SK-N-SH (cell line): ENCODE data around the gene TAF1B. TPM values are rescaled to one million over a fixed set of nuclear protein-coding genes. Genes with fewer than 3 reads are reported as not detected.
A peak's percentile ranks its signal among the peaks of the same experiment; 100 is the strongest.

Experiments
- CTCF ChIA-PET: fragments of 300-600, 350-600 bp; formaldehyde crosslinking; extraction: SDS; loops from one replicate; lab custom pipeline; 2021; lab: Yijun Ruan, JAX
- POLR2A ChIA-PET: fragments of 350-600 bp; sonication (Branson Sonifier 250); formaldehyde crosslinking; extraction: SDS; loops from one replicate; lab custom pipeline; 2020; ENCODE audit warnings: antibody characterized with exemption, inconsistent platforms; lab: Yijun Ruan, JAX
- DNase-seq: peaks from one replicate; pipeline ENCODE4 v3.0.0; 2012
- H2AFZ ChIP-seq: fragments of 200-600 bp; sonication (generic); 2 replicates; pipeline ENCODE4 v1.8.1; 2016; ENCODE audit warnings: antibody characterized with exemption, mild to moderate bottlenecking, low read depth
- H3F3A ChIP-seq: fragments of 200-600 bp; sonication (generic); replicated peaks from 2 replicates; pipeline ENCODE3; 2016; ENCODE audit warnings: antibody characterized with exemption, mild to moderate bottlenecking; ENCODE audit not compliant: insufficient read depth
- H3K27ac ChIP-seq, 2 experiments: fragments of 200-500 bp in 1 of 2; fragments of 200-600 bp in 1 of 2; sonication (Bioruptor generic) in 1 of 2; sonication (generic), shearing (Covaris generic) in 1 of 2; 2 replicates each; pipeline versions ENCODE4 v1.5.1 to v1.6.1; 2014 to 2016; ENCODE audit warnings: low read depth in 2 of 2, inconsistent platforms in 1 of 2, low read length in 1 of 2, mild to moderate bottlenecking in 1 of 2, mixed read lengths in 1 of 2
- H3K27me3 ChIP-seq: fragments of 200-600 bp; sonication (generic), shearing (Covaris generic); 2 replicates; pipeline ENCODE4 v1.6.1; 2016; ENCODE audit warnings: mixed run types; ENCODE audit not compliant: insufficient read depth
- H3K36me3 ChIP-seq, 2 experiments: fragments of 200-500 bp in 1 of 2; fragments of 200-600 bp in 1 of 2; sonication (Bioruptor generic) in 1 of 2; sonication (generic) in 1 of 2; replicated peaks in 1 of 2; 2 replicates each; pipeline versions ENCODE3 to v1.5.1; 2014 to 2016; ENCODE audit warnings: low read length in 1 of 2, mild to moderate bottlenecking in 1 of 2; ENCODE audit not compliant: insufficient read depth in 2 of 2, control insufficient read depth in 1 of 2
- H3K4me1 ChIP-seq, 2 experiments: fragments of 200-500 bp in 1 of 2; fragments of 200-600 bp in 1 of 2; sonication (Bioruptor generic) in 1 of 2; sonication (generic), shearing (Covaris generic) in 1 of 2; 2 replicates each; pipeline versions ENCODE4 v1.5.1 to v1.6.1; 2014 to 2016; ENCODE audit warnings: low read depth in 1 of 2, low read length in 1 of 2, mixed run types in 1 of 2; ENCODE audit not compliant: insufficient read depth in 2 of 2, control insufficient read depth in 1 of 2
- H3K4me2 ChIP-seq: fragments of 200-600 bp; sonication (generic), shearing (Covaris generic); 2 replicates; pipeline ENCODE4 v1.6.1; 2017; ENCODE audit warnings: mixed run types
- H3K4me3 ChIP-seq, 2 experiments: fragments of 200-500 bp in 1 of 2; fragments of 200-600 bp in 1 of 2; sonication (Bioruptor generic) in 1 of 2; sonication (generic), shearing (Covaris generic) in 1 of 2; 2 replicates each; pipeline versions ENCODE4 v1.5.1 to v1.8.1; 2014 to 2016; ENCODE audit warnings: low read depth in 2 of 2, inconsistent platforms in 1 of 2, low read length in 1 of 2, mild to moderate bottlenecking in 1 of 2, mixed read lengths in 1 of 2, moderate library complexity in 1 of 2
- H3K79me2 ChIP-seq: fragments of 200-600 bp; sonication (generic); 2 replicates; pipeline ENCODE4 v1.8.1; 2017; ENCODE audit warnings: mild to moderate bottlenecking; ENCODE audit not compliant: insufficient read depth
- H3K9ac ChIP-seq: fragments of 200-600 bp; sonication (generic); 2 replicates; pipeline ENCODE4 v1.6.1; 2017; ENCODE audit warnings: mixed run types
- H3K9me2 ChIP-seq: fragments of 200-600 bp; sonication (generic); 2 replicates; pipeline ENCODE4 v1.6.1; 2017; ENCODE audit warnings: mixed run types
- H3K9me3 ChIP-seq: fragments of 200-600 bp; sonication (generic); 2 replicates; pipeline ENCODE4 v1.6.1; 2017; ENCODE audit warnings: mixed run types, mild to moderate bottlenecking, moderate library complexity
- H4K20me1 ChIP-seq: fragments of 200-600 bp; sonication (generic); 2 replicates; pipeline ENCODE4 v1.6.1; 2017; ENCODE audit warnings: mild to moderate bottlenecking, mixed run types; ENCODE audit not compliant: insufficient read depth
- CHD2 ChIP-seq: fragments of 150-350 bp; IDR thresholded peaks from 2 replicates; pipeline ENCODE4 v1.6.1; 2018; ENCODE audit warnings: low read length; ENCODE audit not compliant: partially characterized antibody
- FOXJ3 ChIP-seq: sonication (generic); formaldehyde crosslinking; IDR thresholded peaks from 2 replicates; pipeline ENCODE4 v1.5.1; 2020; ENCODE audit warnings: mild to moderate bottlenecking, missing genetic modification reagents
- FOXM1 ChIP-seq: IDR thresholded peaks from 2 replicates; pipeline ENCODE4 v1.4.0; 2012; ENCODE audit warnings: low read depth, mild to moderate bottlenecking
- MXI1 ChIP-seq: IDR thresholded peaks from 2 replicates; pipeline ENCODE4 v1.6.1; 2012; ENCODE audit warnings: mild to moderate bottlenecking, low read depth, low read length, improper control_type of control experiment
- RAD21 ChIP-seq: IDR thresholded peaks from 2 replicates; pipeline ENCODE4 v1.6.1; 2012; ENCODE audit warnings: mild to moderate bottlenecking, low read length
- RXRA ChIP-seq: IDR thresholded peaks from 2 replicates; pipeline ENCODE4 v1.4.0; 2012; ENCODE audit warnings: low read depth, mild to moderate bottlenecking, borderline replicate concordance
- TAF1 ChIP-seq: IDR thresholded peaks from 2 replicates; pipeline ENCODE4 v1.6.1; 2012; ENCODE audit warnings: low read depth, mild to moderate bottlenecking, low read length, moderate library complexity, borderline replicate concordance
- TCF12 ChIP-seq: IDR thresholded peaks from 2 replicates; pipeline ENCODE4 v1.4.0; 2012
- WGBS: methylation state at CpG from one replicate; pipeline ENCODE4 v1.1.6; 2017; ENCODE audit warnings: low lambda C conversion rate; 5-methylcytosine and 5-hydroxymethylcytosine counted together
- polyA plus RNA-seq, 3 experiments: library from polyadenylated mRNA; depleted of rRNA; stranded (reverse); fragments of >200 nt; gene quantifications; 2 replicates each; pipeline ENCODE4 v1.2.3, GENCODE V29; 2012
- TF ChIP-seq, protein P1 (sequence below): IDR thresholded peaks from 2 replicates; pipeline ENCODE4 v1.4.0; 2012; ENCODE audit warnings: low read depth, borderline replicate concordance
- TF ChIP-seq, protein P2 (sequence below): fragments of 150-350 bp; IDR thresholded peaks from 2 replicates; pipeline ENCODE4 v1.6.1; 2016; ENCODE audit warnings: mild to moderate bottlenecking, low read depth, low read length
- TF ChIP-seq, protein P3 (sequence below): fragments of 200-600 bp; sonication (generic); IDR thresholded peaks from 2 replicates; pipeline ENCODE4 v1.6.1; 2017; ENCODE audit warnings: antibody characterized with exemption, mild to moderate bottlenecking, moderate library complexity
- TF ChIP-seq, protein P4 (sequence below): IDR thresholded peaks from 2 replicates; pipeline ENCODE4 v1.4.0; 2012; ENCODE audit warnings: low read depth, borderline replicate concordance
- TF ChIP-seq, protein P5 (sequence below): IDR thresholded peaks from 2 replicates; pipeline ENCODE4; 2012

TAF1B gene
- polyA plus RNA-seq, 1 of the 3 experiments (the other 2 are of a cell fraction): 7.8 TPM

DNA sequence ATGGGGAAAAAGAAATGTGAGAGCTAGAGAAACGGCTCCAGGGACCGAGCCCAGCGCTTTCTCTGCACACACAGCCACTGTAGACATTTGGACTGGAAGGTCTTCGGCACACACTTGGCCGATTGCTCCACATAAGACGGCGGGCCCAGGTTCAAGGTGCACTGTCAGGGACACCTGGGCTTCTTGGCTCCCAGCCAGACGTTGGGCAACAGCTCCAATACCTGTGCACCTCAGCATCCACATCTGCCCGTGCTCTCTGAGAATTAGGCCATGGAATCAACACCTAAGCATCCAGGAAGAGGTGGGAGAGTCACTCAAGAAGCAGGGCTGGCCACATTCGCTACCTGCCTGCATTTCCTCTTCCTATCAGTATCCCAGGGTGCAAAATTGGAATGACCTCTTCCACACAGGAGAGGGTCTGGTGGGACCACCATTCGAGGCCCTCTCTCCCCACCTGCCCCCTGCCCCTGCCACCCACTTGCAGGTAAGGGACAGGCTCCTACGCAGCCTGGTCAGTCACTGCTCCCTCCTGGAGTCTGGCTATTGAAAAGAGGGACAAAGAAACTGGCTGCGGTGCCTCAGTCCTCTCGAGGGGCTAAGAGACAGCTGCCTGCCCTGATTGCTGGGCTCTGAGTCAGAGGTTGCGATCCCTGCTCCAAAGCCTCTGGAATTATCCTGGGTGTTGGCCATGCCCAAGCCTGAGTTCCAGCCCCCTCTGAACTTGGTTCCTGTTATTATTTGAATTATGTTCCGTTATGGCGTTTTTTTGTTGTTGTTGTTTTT lies 40.1 kb upstream of the TAF1B start:
- Histone ChIP-seq H3K9me2 (no peaks in the 10 kb centered on the region), H3K79me2 (no peaks in the 10 kb centered on the region), H2AFZ (no peak overlapping the region), H3F3A (peaks cover 12% of the 10 kb centered on the region), H3K4me1 (peaks cover 4 to 15% of the 10 kb centered on the region in 2 experiments; a peak in 3 of 4 replicates), H3K9ac (no peak overlapping the region), H3K4me3 (no peak overlapping the region), H3K27ac (no peak overlapping the region), H4K20me1 (no peaks in the 10 kb centered on the region), H3K9me3 (no peaks in the 10 kb centered on the region), H3K4me2 (no peak overlapping the region), H3K27me3 (no peaks in the 10 kb centered on the region), H3K36me3 (no peaks in the 10 kb centered on the region)
- ChIA-PET POLR2A (interaction anchor here (0.6 kb wide), 1 partner anchor 173 kb away, joined by 4 read pairs; no protein-coding TSS in a partner anchor), CTCF (interaction anchor here (0.7 to 14.3 kb wide), 5 partner anchors 11 to 244 kb away, joined by 3 to 207 read pairs (median 4); partner anchors contain the start of gene KLF11)
- no peak for DNase-seq
- 85% methylated on average over 17 of the region's 17 CpGs for WGBS
- TF ChIP-seq, protein P1, sequence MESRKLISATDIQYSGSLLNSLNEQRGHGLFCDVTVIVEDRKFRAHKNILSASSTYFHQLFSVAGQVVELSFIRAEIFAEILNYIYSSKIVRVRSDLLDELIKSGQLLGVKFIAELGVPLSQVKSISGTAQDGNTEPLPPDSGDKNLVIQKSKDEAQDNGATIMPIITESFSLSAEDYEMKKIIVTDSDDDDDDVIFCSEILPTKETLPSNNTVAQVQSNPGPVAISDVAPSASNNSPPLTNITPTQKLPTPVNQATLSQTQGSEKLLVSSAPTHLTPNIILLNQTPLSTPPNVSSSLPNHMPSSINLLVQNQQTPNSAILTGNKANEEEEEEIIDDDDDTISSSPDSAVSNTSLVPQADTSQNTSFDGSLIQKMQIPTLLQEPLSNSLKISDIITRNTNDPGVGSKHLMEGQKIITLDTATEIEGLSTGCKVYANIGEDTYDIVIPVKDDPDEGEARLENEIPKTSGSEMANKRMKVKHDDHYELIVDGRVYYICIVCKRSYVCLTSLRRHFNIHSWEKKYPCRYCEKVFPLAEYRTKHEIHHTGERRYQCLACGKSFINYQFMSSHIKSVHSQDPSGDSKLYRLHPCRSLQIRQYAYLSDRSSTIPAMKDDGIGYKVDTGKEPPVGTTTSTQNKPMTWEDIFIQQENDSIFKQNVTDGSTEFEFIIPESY: no peak
- TF ChIP-seq MXI1: no peak
- TF ChIP-seq, protein P2, sequence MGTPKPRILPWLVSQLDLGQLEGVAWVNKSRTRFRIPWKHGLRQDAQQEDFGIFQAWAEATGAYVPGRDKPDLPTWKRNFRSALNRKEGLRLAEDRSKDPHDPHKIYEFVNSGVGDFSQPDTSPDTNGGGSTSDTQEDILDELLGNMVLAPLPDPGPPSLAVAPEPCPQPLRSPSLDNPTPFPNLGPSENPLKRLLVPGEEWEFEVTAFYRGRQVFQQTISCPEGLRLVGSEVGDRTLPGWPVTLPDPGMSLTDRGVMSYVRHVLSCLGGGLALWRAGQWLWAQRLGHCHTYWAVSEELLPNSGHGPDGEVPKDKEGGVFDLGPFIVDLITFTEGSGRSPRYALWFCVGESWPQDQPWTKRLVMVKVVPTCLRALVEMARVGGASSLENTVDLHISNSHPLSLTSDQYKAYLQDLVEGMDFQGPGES: no peak
- no peak for TF ChIP-seq TAF1
- no peak for TF ChIP-seq TCF12
- TF ChIP-seq, protein P3, sequence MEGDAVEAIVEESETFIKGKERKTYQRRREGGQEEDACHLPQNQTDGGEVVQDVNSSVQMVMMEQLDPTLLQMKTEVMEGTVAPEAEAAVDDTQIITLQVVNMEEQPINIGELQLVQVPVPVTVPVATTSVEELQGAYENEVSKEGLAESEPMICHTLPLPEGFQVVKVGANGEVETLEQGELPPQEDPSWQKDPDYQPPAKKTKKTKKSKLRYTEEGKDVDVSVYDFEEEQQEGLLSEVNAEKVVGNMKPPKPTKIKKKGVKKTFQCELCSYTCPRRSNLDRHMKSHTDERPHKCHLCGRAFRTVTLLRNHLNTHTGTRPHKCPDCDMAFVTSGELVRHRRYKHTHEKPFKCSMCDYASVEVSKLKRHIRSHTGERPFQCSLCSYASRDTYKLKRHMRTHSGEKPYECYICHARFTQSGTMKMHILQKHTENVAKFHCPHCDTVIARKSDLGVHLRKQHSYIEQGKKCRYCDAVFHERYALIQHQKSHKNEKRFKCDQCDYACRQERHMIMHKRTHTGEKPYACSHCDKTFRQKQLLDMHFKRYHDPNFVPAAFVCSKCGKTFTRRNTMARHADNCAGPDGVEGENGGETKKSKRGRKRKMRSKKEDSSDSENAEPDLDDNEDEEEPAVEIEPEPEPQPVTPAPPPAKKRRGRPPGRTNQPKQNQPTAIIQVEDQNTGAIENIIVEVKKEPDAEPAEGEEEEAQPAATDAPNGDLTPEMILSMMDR: no peak

DNA sequence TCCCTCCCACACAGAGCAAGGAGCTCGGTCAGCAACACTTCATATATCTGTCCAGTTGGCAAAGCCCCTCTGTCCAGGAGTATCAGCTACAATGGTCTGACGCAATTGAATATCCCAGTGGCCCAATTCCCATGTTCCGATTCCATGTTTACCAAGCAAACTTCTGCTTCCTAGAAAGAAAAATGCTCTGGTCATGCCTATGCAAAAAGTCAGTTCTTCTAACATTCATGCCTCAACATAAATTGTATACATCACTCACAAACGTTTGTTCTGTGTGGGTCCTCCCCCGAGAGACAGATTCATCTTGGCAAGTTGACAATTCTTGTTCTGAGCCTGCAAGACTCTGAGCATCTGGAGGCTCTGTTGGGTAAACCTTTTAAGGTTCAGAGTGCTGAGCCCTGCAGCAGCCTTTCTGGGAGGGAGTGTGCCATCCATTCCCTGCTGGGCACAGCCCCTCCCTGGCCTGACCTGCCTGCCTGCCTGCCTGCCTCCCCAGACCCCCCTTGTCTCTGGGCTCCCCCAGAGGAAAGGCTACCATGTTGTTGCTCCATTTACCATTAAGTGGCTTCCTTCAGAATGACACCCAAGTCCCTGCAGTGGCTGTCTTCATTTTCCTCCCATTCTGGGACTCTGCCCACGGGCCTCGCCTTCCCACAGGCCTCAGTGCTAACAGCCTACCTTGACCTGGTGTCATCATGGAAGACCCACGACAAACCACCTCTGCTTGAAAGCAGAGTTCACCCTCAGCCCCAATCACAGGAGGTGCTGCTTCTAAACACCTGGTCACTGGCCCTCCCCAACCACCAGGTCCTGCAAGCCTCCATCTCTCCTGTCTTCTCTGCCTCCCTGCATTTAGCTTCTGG lies 37.6 kb upstream of the TAF1B start:
- peaks cover 12% of the 10 kb centered on the region for H3F3A ChIP-seq
- CTCF ChIA-PET: interaction anchor here (0.7 to 14.3 kb wide), 6 partner anchors 9 to 267 kb away, joined by 3 to 207 read pairs (median 6); partner anchors contain the start of gene KLF11
- no peaks in the 10 kb centered on the region for H3K79me2 ChIP-seq
- no peaks in the 10 kb centered on the region for H3K36me3 ChIP-seq
- no peak overlapping the region for H3K9ac ChIP-seq
- peak; percentile 41 for DNase-seq
- no peaks in the 10 kb centered on the region for H4K20me1 ChIP-seq
- H3K4me2 ChIP-seq: no peak overlapping the region
- H3K27me3 ChIP-seq: no peaks in the 10 kb centered on the region
- H2AFZ ChIP-seq: no peak overlapping the region
- H3K4me3 ChIP-seq: no peak overlapping the region
- H3K27ac ChIP-seq: no peak overlapping the region
- peaks cover 6 to 15% of the 10 kb centered on the region in 2 experiments; a peak in 3 of 4 replicates for H3K4me1 ChIP-seq
- POLR2A ChIA-PET: no interaction called here
- H3K9me2 ChIP-seq: no peaks in the 10 kb centered on the region
- 64% methylated on average over 8 of the region's 8 CpGs for WGBS
- no peaks in the 10 kb centered on the region for H3K9me3 ChIP-seq
- TF ChIP-seq TCF12: no peak
- TF ChIP-seq, protein P4, sequence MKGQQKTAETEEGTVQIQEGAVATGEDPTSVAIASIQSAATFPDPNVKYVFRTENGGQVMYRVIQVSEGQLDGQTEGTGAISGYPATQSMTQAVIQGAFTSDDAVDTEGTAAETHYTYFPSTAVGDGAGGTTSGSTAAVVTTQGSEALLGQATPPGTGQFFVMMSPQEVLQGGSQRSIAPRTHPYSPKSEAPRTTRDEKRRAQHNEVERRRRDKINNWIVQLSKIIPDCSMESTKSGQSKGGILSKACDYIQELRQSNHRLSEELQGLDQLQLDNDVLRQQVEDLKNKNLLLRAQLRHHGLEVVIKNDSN: no peak
- TF ChIP-seq RXRA: no peak
- TF ChIP-seq FOXM1: no peak
- TF ChIP-seq, protein P3: no peak
- TF ChIP-seq FOXJ3 (CRISPR knock-in tag): no peak
- no peak for TF ChIP-seq CHD2
- TF ChIP-seq, protein P5, sequence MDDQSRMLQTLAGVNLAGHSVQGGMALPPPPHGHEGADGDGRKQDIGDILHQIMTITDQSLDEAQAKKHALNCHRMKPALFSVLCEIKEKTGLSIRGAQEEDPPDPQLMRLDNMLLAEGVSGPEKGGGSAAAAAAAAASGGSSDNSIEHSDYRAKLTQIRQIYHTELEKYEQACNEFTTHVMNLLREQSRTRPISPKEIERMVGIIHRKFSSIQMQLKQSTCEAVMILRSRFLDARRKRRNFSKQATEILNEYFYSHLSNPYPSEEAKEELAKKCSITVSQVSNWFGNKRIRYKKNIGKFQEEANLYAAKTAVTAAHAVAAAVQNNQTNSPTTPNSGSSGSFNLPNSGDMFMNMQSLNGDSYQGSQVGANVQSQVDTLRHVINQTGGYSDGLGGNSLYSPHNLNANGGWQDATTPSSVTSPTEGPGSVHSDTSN: no peak
- no peak for TF ChIP-seq RAD21
